HepG2 (cell line): ENCODE results near the gene PAX4. TPM values are rescaled to one million over a fixed set of nuclear protein-coding genes. Genes with fewer than 3 reads are reported as not detected.

Experiments
- ATF6 ChIP-seq: sonication (generic); formaldehyde crosslinking; conservative IDR thresholded peaks from 2 replicates; pipeline ENCODE4 v1.4.0; 2020; ENCODE audit warnings: missing genetic modification reagents
- ONECUT2 ChIP-seq: sonication (generic); formaldehyde crosslinking; IDR thresholded peaks from 2 replicates; pipeline ENCODE4 v1.4.0; 2020; ENCODE audit warnings: missing genetic modification reagents
- REST ChIP-seq, 2 experiments: IDR thresholded peaks; 2 replicates each; pipeline ENCODE4 v1.6.1; 2011 to 2012; ENCODE audit warnings: low read length in 2 of 2, borderline replicate concordance in 1 of 2, low read depth in 1 of 2, mild to moderate bottlenecking in 1 of 2, moderate library complexity in 1 of 2
- ZNF136 ChIP-seq: sonication (generic); formaldehyde crosslinking; IDR thresholded peaks from 2 replicates; pipeline ENCODE4 v1.8.1; 2022; ENCODE audit warnings: low read depth, mild to moderate bottlenecking, moderate library complexity, missing genetic modification reagents
- ZNF337 ChIP-seq: sonication (generic); formaldehyde crosslinking; IDR thresholded peaks from 2 replicates; pipeline ENCODE4 v1.5.1; 2020; ENCODE audit warnings: missing genetic modification reagents, low read depth, mild to moderate bottlenecking, borderline replicate concordance
- ZNF556 ChIP-seq: sonication (generic); formaldehyde crosslinking; IDR thresholded peaks from 2 replicates; pipeline ENCODE4 v1.4.0; 2020; ENCODE audit warnings: mild to moderate bottlenecking, missing genetic modification reagents, borderline replicate concordance
- polyA plus RNA-seq, 8 experiments: library from polyadenylated mRNA; depleted of rRNA in 3 of 8; stranded (reverse) in 7 of 8; unstranded in 1 of 8; fragments of >200 nt; fragmentation: Illumina TruSeq in 4 of 8; extraction: Trizol in 4 of 8; gene quantifications; 2 replicates each; pipeline versions ENCODE4 v1.2.1 to v1.2.3, GENCODE V29; 2011 to 2016; ENCODE audit warnings: low read depth in 4 of 8, missing spikeins in 1 of 8, mixed read lengths in 1 of 8; ENCODE audit not compliant: insufficient read depth in 1 of 8
- total RNA-seq, 5 experiments: library from RNA; depleted of rRNA; stranded (reverse); fragments of >200 nt; fragmentation: Illumina TruSeq; extraction: Trizol; gene quantifications; 2 replicates each; pipeline ENCODE4 v1.2.3, GENCODE V29; 2016; ENCODE audit warnings: low read depth in 1 of 5
- TF ChIP-seq, protein P1 (sequence below): sonication (generic); formaldehyde crosslinking; IDR thresholded peaks from 2 replicates; pipeline ENCODE4 v1.5.0; 2020; ENCODE audit warnings: missing genetic modification reagents

PAX4 gene
- total and polyA plus RNA-seq, 2 of the 13 experiments (the other 11 are each of a cell fraction or from before 2014, with no cell fraction given), result not detected

DNA sequence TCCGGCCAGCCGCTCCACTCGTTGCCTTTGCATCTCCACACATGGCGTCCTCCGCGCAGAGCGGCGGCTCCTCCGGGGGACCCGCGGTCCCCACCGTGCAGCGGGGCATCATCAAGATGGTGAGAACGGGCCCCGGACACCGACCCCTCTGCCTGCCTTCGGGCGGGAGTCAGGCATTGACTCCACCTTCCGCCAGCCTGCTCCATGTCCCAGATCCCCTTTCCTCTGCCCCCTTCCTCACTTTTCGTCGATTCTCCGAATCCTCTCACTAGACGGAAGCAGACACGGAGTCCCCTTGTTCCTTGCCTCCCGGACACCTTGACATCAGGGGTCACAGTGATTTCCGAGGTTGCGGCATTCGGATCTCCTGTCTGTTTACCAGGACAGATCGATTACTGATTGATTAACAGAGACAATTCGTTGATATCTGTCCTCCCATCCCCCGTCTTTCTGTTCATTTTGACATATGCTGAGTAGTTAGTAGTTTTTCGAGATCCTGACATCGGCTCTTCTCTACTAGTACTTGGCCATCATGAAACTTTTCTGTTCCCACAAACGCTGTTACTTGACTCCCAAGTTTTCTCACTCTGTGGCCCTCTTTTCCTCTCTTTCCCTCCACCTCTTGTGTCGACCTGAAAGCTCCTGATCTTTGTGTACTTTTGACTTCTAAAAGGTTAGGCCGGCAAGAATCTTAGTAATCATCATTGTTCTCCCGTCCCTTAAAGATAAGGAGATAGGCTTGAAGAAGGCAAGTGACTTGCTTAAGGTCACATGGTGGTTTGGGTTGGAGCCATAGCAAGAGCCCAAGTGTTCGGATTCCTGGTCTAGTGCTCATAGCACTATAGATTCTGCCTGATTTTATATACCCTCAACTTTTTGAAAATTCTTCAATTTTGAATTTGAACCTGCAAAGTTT, 34.6 kb upstream of the PAX4 start (continued):
- no peak for TF ChIP-seq ATF6 (CRISPR knock-in tag)
- no peak for TF ChIP-seq ZNF556 (CRISPR knock-in tag)
- TF ChIP-seq ONECUT2 (CRISPR knock-in tag), result peak; percentile 58; the same call in 1 of the 2 replicates
- no peak for TF ChIP-seq REST (IDR thresholded peaks at IDR 0.05; ENCODE audit: borderline replicate concordance in 1 of 2, low read depth in 1 of 2, low read length in 2 of 2)
- TF ChIP-seq, protein P1, sequence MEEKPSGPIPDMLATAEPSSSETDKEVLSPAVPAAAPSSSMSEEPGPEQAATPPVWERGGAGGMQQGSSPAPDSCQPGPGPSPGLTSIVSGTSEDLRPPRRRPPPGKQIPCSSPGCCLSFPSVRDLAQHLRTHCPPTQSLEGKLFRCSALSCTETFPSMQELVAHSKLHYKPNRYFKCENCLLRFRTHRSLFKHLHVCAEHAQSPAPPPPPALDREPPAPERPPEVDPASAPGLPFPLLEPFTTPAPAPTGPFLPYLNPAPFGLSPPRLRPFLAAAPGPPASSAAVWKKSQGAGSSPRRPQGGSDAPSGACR (CRISPR knock-in tag), result no peak
- 0 out of 2 replicates have a peak, but pooled peaks have one; percentile 58 for TF ChIP-seq ZNF337 (CRISPR knock-in tag)
- no peak; the same call in 1 of the 2 replicates for TF ChIP-seq ZNF136 (CRISPR knock-in tag)
